Smooth muscle cell of the brain vasculature (primary cell): ENCODE results near the gene AKAP8L.
"Not testable (repeated sequence)": the region's sequence is repeated elsewhere in the genome, so short reads cannot be mapped to it uniquely, and the experiment has no call there.

Experiments
- DNase-seq: peaks from one replicate; pipeline ENCODE4 v3.0.0-alpha.2; 2012; ENCODE audit warnings: low read depth, low spot score

Gene AKAP8L

DNA sequence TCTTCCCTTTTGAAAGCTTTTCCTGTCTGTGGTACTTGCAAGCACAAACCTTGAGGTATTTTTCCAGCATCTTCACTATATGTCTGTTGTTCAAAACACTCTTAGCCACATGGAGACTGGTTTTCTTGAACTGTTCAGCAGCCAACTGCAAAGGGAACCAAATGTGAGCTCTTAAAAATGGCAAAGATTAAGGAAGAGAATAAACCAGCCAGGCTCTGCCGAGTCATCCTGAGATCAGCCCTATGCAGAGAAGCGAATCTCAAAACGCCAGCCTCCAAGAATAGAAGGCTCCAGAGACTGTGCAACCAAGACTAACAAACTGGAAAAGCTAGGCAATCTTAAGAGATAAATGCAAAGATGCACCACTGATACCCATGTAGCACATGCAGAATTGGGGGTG lies 59.9 kb downstream of the AKAP8L start:
- no peak for DNase-seq

- no peak for DNase-seq
These were observed 60.9 kb downstream of the AKAP8L start for GRCh38 chr19:15357906-15358305.

DNA sequence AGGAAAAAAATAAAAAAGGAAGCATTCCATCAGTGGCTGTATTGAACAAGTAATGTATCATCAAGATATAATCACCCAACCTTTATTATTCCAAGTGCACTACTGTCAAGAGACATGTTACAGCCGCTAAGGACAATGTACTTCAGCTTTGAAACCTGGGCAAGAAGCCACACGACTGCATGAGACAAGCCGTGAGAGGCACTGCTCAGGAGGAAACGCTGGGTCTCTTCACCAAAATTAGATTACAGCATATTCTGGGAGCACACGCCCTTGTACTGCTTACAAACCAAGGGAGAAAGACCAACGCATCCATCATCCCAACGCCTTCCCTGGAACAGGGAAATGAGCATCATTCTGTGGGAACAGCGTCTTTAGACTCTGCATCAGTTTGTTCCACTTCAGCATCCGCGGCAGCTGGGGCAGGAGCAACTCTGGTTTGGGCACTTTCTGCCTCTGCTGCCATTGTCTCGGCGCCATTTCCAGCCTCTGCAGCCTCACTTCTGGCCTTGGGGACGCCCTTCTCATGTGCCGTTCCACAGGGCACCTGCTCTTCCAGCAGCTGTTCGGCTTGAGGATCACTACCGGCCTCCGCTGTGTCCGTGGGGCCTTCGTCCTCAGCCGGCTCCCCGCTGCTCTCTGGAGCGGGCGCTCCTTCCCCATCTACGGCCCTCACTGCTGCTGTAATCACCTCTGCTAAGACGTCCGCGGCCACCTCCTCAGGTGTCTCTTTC lies 64.1 kb downstream of the AKAP8L start:
- no peak for DNase-seq

GRCh38 chr19:15353908-15354307 lies 64.9 kb downstream of the AKAP8L start:
- DNase-seq: no peak

GRCh38 chr19:15352535-15352934 lies 66.3 kb downstream of the AKAP8L start:
- DNase-seq: not testable (repeated sequence)

- DNase-seq: not testable (repeated sequence)
These were observed 77.5 kb downstream of the AKAP8L start for GRCh38 chr19:15341328-15341727.

- no peak for DNase-seq
These were observed 78.7 kb downstream of the AKAP8L start for GRCh38 chr19:15340086-15340485.

GRCh38 chr19:15337202-15337601 lies 81.6 kb downstream of the AKAP8L start:
- DNase-seq: no peak

DNA sequence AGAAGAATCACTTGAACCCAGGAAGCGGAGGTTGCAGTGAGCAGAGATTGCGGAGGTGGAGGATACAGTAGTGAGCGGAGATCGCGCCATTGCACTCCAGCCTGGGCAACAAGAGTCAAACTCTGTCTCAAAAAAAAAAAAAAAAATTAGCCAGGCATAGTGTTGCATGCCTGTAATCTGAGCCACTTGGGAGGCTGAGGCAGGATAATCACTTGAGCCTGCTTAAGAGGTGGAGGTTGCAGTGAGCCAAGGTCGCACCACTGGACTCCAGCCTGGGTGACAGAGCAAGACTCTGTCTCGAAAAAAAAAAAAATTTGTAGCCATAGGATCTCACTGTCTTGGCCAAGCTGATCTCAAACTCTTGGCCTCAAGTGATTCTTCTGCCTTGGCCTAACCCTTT lies 82.8 kb downstream of the AKAP8L start:
- not testable (repeated sequence) for DNase-seq

DNA sequence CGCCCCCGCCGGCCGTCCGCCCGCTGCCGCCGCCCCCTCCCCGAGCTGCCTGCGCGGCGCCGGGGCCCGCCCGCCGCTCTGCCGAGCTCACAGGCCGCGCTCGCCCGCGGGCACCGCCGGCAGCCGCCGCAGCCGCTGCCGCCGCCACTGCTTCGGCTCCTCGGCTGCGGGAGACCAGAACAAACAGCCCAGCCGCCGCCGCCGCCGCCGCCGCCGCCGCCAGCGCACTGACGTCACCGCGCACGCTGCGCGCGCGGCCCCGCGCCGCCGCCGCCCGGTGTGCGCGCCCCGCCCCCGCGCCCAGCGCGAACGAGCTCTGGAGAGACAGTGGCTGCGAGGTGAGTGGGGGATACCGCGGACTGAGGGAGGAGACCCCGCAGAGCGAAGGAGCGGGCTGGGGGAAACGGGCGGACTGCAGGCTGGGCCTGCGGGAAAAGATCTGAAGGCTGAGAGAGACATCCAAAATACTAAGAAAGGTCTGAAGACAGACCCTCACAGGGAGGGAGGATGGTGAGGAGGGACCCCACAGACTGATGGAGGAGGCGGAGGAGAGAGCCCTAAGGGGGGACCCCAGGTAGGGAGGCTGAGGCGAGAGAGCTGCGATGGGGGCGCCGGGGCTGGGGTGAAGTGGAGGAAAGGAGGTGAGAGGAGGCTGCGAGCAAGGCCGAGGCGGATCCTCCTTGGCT lies 86.3 kb downstream of the AKAP8L start, which contains the start of gene BRD4:
TSS of gene BRD4 (minus strand) at position 229 of the 686 bp plus-strand sequence. CDS start 59,440 bp downstream, outside the sequence.
- no peak for DNase-seq

- no peak for DNase-seq
These were observed 87.1 kb downstream of the AKAP8L start for GRCh38 chr19:15331419-15332310.

DNA sequence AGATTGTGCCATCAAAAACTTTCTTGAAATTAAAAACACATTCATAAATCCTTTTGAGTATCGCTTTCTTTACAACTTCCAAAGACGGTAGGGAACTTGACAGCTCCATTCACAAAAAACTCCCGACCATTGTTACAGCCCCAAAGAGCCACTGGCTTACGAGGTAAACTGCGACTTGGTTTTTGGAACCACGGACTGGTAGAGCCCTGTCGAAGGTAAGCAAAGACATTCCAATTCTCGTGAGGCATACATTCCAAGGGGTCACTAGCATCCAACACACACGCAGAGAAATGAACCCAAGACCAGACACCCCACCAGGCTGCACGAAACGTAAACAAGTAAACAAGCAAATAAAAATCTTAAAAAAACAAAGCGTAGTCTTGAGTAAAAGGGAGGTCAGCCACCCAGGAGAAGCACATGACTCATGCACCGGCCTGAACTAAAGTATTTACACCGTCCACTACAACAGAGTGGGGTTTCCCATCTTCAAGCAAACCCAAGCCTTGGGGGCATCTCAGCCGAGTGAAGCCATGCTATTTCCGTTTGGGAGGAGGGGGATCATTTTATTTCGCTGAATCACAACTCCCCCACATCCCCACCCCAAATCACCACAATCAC lies 87.9 kb downstream of the AKAP8L start:
- DNase-seq: no peak
